IMR-90 (cell line): ENCODE data around the gene ANKRD26. TPM values are rescaled to one million over a fixed set of nuclear protein-coding genes. Genes with fewer than 3 reads are reported as not detected.

Source experiments
- ATAC-seq: fragments of 200-7000 bp; cut with Tn5 transposase; 2 replicates; pipeline ENCODE4 v1.9.1; 2020; ENCODE audit warnings: low read depth, mild to moderate bottlenecking, moderate library complexity
- BruUV-seq: library from RNA; stranded (reverse); fragments of 400-500 nt; replicated peaks from 2 replicates; lab custom pipeline; 2021; lab: Mats Ljungman, UMichigan
- CTCF ChIA-PET: fragments of 300-600 bp; formaldehyde crosslinking; extraction: SDS; loops from one replicate; lab custom pipeline; 2021; ENCODE audit warnings: antibody characterized with exemption; lab: Yijun Ruan, JAX
- POLR2A ChIA-PET: fragments of 300-600 bp; sonication (Branson Sonifier 250); formaldehyde crosslinking; loops from one replicate; lab custom pipeline; 2022; ENCODE audit warnings: antibody characterized with exemption; ENCODE audit not compliant: unreplicated experiment; lab: Charles Lee
- DNase-seq: peaks from one replicate; pipeline ENCODE4 v3.0.0; 2013
- H2AFZ ChIP-seq: replicated peaks from 2 replicates; pipeline ENCODE3; 2013; ENCODE audit warnings: low read length, mild to moderate bottlenecking; ENCODE audit not compliant: poor library complexity
- H2AK5ac ChIP-seq: 2 replicates; pipeline ENCODE4 v1.6.1; 2013; ENCODE audit warnings: low read depth, low read length, inconsistent platforms
- H2AK9ac ChIP-seq: replicated peaks from 2 replicates; pipeline ENCODE3; 2013; ENCODE audit warnings: mild to moderate bottlenecking, low read depth, low read length, moderate library complexity; ENCODE audit not compliant: poor library complexity
- H2BK120ac ChIP-seq: 2 replicates; pipeline ENCODE4 v1.6.1; 2013; ENCODE audit warnings: low read depth, low read length, inconsistent platforms
- H2BK15ac ChIP-seq: 3 replicates; pipeline ENCODE4 v1.6.1; 2013; ENCODE audit warnings: low read depth, low read length, inconsistent platforms
- H2BK20ac ChIP-seq: 2 replicates; pipeline ENCODE4 v1.6.1; 2013; ENCODE audit warnings: low read depth, mild to moderate bottlenecking, inconsistent platforms, low read length, moderate library complexity
- H2BK5ac ChIP-seq: 2 replicates; pipeline ENCODE4 v1.6.1; 2013; ENCODE audit warnings: mild to moderate bottlenecking, low read depth, low read length, inconsistent platforms; ENCODE audit not compliant: poor library complexity, severe bottlenecking
- H3K14ac ChIP-seq: replicated peaks from 2 replicates; pipeline ENCODE4 v1.6.1; 2013; ENCODE audit warnings: low read depth, low read length, inconsistent platforms
- H3K18ac ChIP-seq: 2 replicates; pipeline ENCODE4 v1.6.1; 2013; ENCODE audit warnings: low read depth, low read length, control low read depth
- H3K23ac ChIP-seq: 2 replicates; pipeline ENCODE4 v1.6.1; 2013; ENCODE audit warnings: low read depth, low read length, inconsistent platforms
- H3K27ac ChIP-seq: 2 replicates; pipeline ENCODE4 v1.5.1; 2013; ENCODE audit warnings: mild to moderate bottlenecking, control low read depth, low read length; ENCODE audit not compliant: insufficient read depth
- H3K27me3 ChIP-seq: 2 replicates; pipeline ENCODE4 v1.6.1; 2013; ENCODE audit warnings: low read length; ENCODE audit not compliant: control insufficient read depth, insufficient read depth
- H3K36me3 ChIP-seq: 2 replicates; pipeline ENCODE4 v1.6.1; 2013; ENCODE audit warnings: low read length, mixed read lengths; ENCODE audit not compliant: control insufficient read depth, insufficient read depth
- H3K4ac ChIP-seq: 2 replicates; pipeline ENCODE4 v1.6.1; 2013; ENCODE audit warnings: low read depth, low read length, inconsistent platforms
- H3K4me1 ChIP-seq: 2 replicates; pipeline ENCODE4 v1.6.1; 2013; ENCODE audit warnings: low read length, mixed read lengths; ENCODE audit not compliant: control insufficient read depth, insufficient read depth
- H3K4me2 ChIP-seq: 2 replicates; pipeline ENCODE4 v1.6.1; 2013; ENCODE audit warnings: low read depth, mild to moderate bottlenecking, control low read depth, low read length, moderate library complexity
- H3K4me3 ChIP-seq: 2 replicates; pipeline ENCODE4 v1.5.1; 2013; ENCODE audit warnings: low read depth, mild to moderate bottlenecking, control low read depth, low read length, moderate library complexity; ENCODE audit not compliant: insufficient read depth
- H3K56ac ChIP-seq: 2 replicates; pipeline ENCODE4 v1.6.1; 2013; ENCODE audit warnings: low read length, inconsistent platforms; ENCODE audit not compliant: insufficient read depth; ENCODE audit errors: extremely low read depth
- H3K79me1 ChIP-seq, 2 experiments: 2 replicates each; pipeline ENCODE4 v1.6.1; 2013; ENCODE audit warnings: low read length in 2 of 2, inconsistent platforms in 1 of 2, low read depth in 1 of 2
- H3K9ac ChIP-seq: 2 replicates; pipeline ENCODE4 v1.6.1; 2013; ENCODE audit warnings: low read depth, low read length, control low read depth
- H3K9me1 ChIP-seq: 2 replicates; pipeline ENCODE4 v1.6.1; 2013; ENCODE audit warnings: low read length, inconsistent platforms; ENCODE audit not compliant: insufficient read depth
- H3K9me3 ChIP-seq: 2 replicates; pipeline ENCODE4 v1.6.1; 2013; ENCODE audit warnings: low read length; ENCODE audit not compliant: control insufficient read depth, insufficient read depth
- H4K20me1 ChIP-seq: 2 replicates; pipeline ENCODE4 v1.6.1; 2013; ENCODE audit warnings: low read length, inconsistent platforms; ENCODE audit not compliant: insufficient read depth
- H4K5ac ChIP-seq: 2 replicates; pipeline ENCODE4 v1.6.1; 2013; ENCODE audit warnings: mild to moderate bottlenecking, low read depth, low read length, control low read depth
- H4K8ac ChIP-seq, 2 experiments: 2 replicates each; pipeline ENCODE4 v1.6.1; 2013; ENCODE audit warnings: low read depth in 2 of 2, low read length in 2 of 2, control low read depth in 1 of 2, inconsistent platforms in 1 of 2
- H4K91ac ChIP-seq: 2 replicates; pipeline ENCODE4 v1.6.1; 2013; ENCODE audit warnings: low read depth, low read length, inconsistent platforms; ENCODE audit not compliant: insufficient read depth
- FOS ChIP-seq: fragments of 150-350 bp; IDR thresholded peaks from 2 replicates; pipeline ENCODE4 v1.6.1; 2016; ENCODE audit warnings: low read depth, low read length
- MAZ ChIP-seq: IDR thresholded peaks from 2 replicates; pipeline ENCODE4 v1.6.1; 2012; ENCODE audit warnings: low read depth, mild to moderate bottlenecking, low read length, improper control_type of control experiment, moderate library complexity, borderline replicate concordance
- WGBS, 2 experiments: methylation state at CpG; one replicate each; pipeline versions ENCODE4 v1.1.5 to v1.1.7; 2013; ENCODE audit warnings: missing lambda C conversion rate in 2 of 2; ENCODE audit not compliant: insufficient read length in 1 of 2; ENCODE audit errors: extremely low coverage in 2 of 2; 5-methylcytosine and 5-hydroxymethylcytosine counted together
- dilution Hi-C: fragments of 300-500 bp; cut with HindIII; formaldehyde crosslinking; loops from one replicate; pipeline ENCODE4 v1.14.3; 2018; ENCODE audit warnings: low sequenced_read_pairs; ENCODE audit not compliant: unreplicated experiment
- in situ Hi-C: fragments of 300-500 bp; cut with MboI; formaldehyde crosslinking; loops from 3 replicates; pipeline ENCODE4 v1.14.3; 2019; ENCODE audit warnings: low sequenced_read_pairs, inconsistent platforms, mixed read lengths
- intact Hi-C: fragments of 100-400 bp; cut with micrococcal nuclease; formaldehyde crosslinking; loops from 2 replicates; pipeline ENCODE4 v1.10.0; 2022
- polyA plus RNA-seq, 3 experiments: library from polyadenylated mRNA; depleted of rRNA; stranded (reverse); fragments of >200 nt; gene quantifications; 2 replicates each; pipeline ENCODE4 v1.2.3, GENCODE V29; 2012; ENCODE audit warnings: low replicate concordance in 1 of 3
- total RNA-seq: library from RNA; depleted of rRNA; stranded (reverse); fragments of >200 nt; gene quantifications from 2 replicates; pipeline ENCODE4 v1.2.3, GENCODE V29; 2012
- TF ChIP-seq, protein P1 (sequence below): conservative IDR thresholded peaks from 2 replicates; pipeline ENCODE4 v1.5.1; 2012; ENCODE audit warnings: mild to moderate bottlenecking, low read depth, low read length, improper control_type of control experiment

Gene ANKRD26
- total and polyA plus RNA-seq, 2 of the 4 experiments (the other 2 are of a cell fraction), result 1.3 to 4.8 TPM

DNA sequence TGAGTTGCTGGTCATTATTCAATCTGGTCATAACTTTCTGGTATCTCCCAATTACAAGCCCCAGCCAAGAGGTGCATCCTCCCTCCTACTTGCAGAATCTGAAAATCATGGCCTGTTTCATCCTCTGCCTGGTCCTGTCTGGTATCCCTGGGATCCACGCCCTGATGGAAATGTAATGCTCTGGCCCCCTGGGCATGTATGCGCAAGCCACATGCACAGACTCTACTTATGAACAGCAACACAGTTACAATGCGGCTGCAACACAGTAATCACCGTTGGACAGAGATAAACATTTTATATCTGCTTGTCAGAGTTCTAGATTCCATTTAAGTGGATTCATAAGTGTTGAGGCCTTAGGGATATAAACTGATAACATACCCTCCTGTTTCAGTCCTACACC lies 121.8 kb downstream of the ANKRD26 start:
- intact Hi-C loops, result no loop called here
- Histone ChIP-seq H3K18ac (no peak overlapping the region), H2BK120ac (no peak overlapping the region), H3K9me1 (peaks cover 3% of the 10 kb centered on the region; the same call in 1 of the 2 replicates), H4K20me1 (no peaks in the 10 kb centered on the region), H3K14ac (no peak overlapping the region), H3K4ac (no peak overlapping the region), H3K56ac (no peak overlapping the region), H3K79me1 (no peaks in the 10 kb centered on the region), H2BK15ac (no peak overlapping the region), H3K27ac (no peak overlapping the region), H2AFZ (no peak overlapping the region), H3K4me3 (no peak overlapping the region), H2AK5ac (no peak overlapping the region), H4K5ac (no peak overlapping the region), H3K36me3 (no peaks in the 10 kb centered on the region), H3K9ac (no peak overlapping the region), H3K4me2 (no peak overlapping the region), H2AK9ac (no peak overlapping the region), H3K4me1 (no peaks in the 10 kb centered on the region), H3K9me3 (no peaks in the 10 kb centered on the region), H4K8ac (no peak overlapping the region), H4K91ac (no peak overlapping the region), H2BK5ac (no peak overlapping the region), H3K27me3 (no peaks in the 10 kb centered on the region), H3K23ac (no peak overlapping the region), H2BK20ac (no peak overlapping the region)
- dilution Hi-C loops, result no loop called here
- in situ Hi-C loops, result no loop called here
- CTCF ChIA-PET, result no interaction called here
- BruUV-seq, result no TSS peak
- 60% methylated on average over 1 of the region's 4 CpGs; no CpG with 5 or more reads in 1 of the 2 experiments for WGBS, 2 experiments
- TF ChIP-seq MAZ (no peak), FOS (no peak)
- TF ChIP-seq, protein P1, sequence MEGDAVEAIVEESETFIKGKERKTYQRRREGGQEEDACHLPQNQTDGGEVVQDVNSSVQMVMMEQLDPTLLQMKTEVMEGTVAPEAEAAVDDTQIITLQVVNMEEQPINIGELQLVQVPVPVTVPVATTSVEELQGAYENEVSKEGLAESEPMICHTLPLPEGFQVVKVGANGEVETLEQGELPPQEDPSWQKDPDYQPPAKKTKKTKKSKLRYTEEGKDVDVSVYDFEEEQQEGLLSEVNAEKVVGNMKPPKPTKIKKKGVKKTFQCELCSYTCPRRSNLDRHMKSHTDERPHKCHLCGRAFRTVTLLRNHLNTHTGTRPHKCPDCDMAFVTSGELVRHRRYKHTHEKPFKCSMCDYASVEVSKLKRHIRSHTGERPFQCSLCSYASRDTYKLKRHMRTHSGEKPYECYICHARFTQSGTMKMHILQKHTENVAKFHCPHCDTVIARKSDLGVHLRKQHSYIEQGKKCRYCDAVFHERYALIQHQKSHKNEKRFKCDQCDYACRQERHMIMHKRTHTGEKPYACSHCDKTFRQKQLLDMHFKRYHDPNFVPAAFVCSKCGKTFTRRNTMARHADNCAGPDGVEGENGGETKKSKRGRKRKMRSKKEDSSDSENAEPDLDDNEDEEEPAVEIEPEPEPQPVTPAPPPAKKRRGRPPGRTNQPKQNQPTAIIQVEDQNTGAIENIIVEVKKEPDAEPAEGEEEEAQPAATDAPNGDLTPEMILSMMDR, result no peak
- DNase-seq (no peak), ATAC-seq (no peak)
- POLR2A ChIA-PET, result no interaction called here
